H1 (cell line): ENCODE data around the gene SOX30. TPM values are rescaled to one million over a fixed set of nuclear protein-coding genes. Genes with fewer than 3 reads are reported as not detected.

Experiments used
- CTCF ChIA-PET: fragments of 300-600 bp; sonication (Branson Sonifier 250); formaldehyde crosslinking; loops from one replicate; lab custom pipeline; 2021; ENCODE audit not compliant: partially characterized antibody; lab: Charles Lee
- POLR2A ChIA-PET: fragments of 300-600 bp; sonication (Branson Sonifier 250); formaldehyde crosslinking; loops from one replicate; lab custom pipeline; 2021; ENCODE audit warnings: inconsistent platforms; ENCODE audit not compliant: partially characterized antibody; lab: Charles Lee
- DNase-seq, 2 experiments: peaks; one replicate each; pipeline versions ENCODE4 v3.0.0 to v3.0.0-alpha.2; 2010 to 2022; ENCODE audit warnings: low spot score in 2 of 2, low read depth in 1 of 2, mixed read lengths in 1 of 2
- FAIRE-seq: peaks from 2 replicates; lab custom pipeline; 2011; peaks lifted over from hg19 to GRCh38; lab: Jason Lieb, UNC
- H2AFZ ChIP-seq: 2 replicates; pipeline ENCODE4 v1.8.1; 2012; ENCODE audit warnings: low read length, inconsistent platforms
- H2AK5ac ChIP-seq: 2 replicates; pipeline ENCODE4 v1.6.1; 2013; ENCODE audit warnings: low read depth, low read length
- H2BK120ac ChIP-seq: replicated peaks from 2 replicates; pipeline ENCODE3; 2013; ENCODE audit warnings: low read depth, low read length, inconsistent platforms
- H2BK12ac ChIP-seq: 2 replicates; pipeline ENCODE4 v1.6.1; 2013; ENCODE audit warnings: low read depth, low read length
- H2BK15ac ChIP-seq: 2 replicates; pipeline ENCODE4 v1.6.1; 2013; ENCODE audit warnings: low read length
- H2BK20ac ChIP-seq: 2 replicates; pipeline ENCODE4 v1.6.1; 2013; ENCODE audit warnings: low read length
- H2BK5ac ChIP-seq: 2 replicates; pipeline ENCODE4 v1.6.1; 2013; ENCODE audit warnings: low read depth, low read length
- H3K14ac ChIP-seq: 2 replicates; pipeline ENCODE4 v1.6.1; 2013; ENCODE audit warnings: inconsistent platforms; ENCODE audit not compliant: insufficient read length
- H3K18ac ChIP-seq: 2 replicates; pipeline ENCODE4 v1.6.1; 2013; ENCODE audit warnings: low read length; ENCODE audit errors: extremely low read depth
- H3K23ac ChIP-seq: 2 replicates; pipeline ENCODE4 v1.6.1; 2013; ENCODE audit warnings: inconsistent platforms; ENCODE audit not compliant: insufficient read length
- H3K23me2 ChIP-seq: 2 replicates; pipeline ENCODE4 v1.6.1; 2013; ENCODE audit warnings: low read depth, low read length
- H3K27ac ChIP-seq: 2 replicates; pipeline ENCODE4 v1.6.1; 2011; ENCODE audit warnings: low read depth, low read length, inconsistent platforms
- H3K27me3 ChIP-seq, 4 experiments: replicated peaks in 1 of 4; 1 replicate in 1 of 4; 2 replicates in 3 of 4; pipeline versions ENCODE4 v1.6.1 to v1.8.1; 2011 to 2013; ENCODE audit warnings: low read length in 3 of 4, mild to moderate bottlenecking in 3 of 4, inconsistent platforms in 2 of 4, mixed read lengths in 2 of 4, moderate library complexity in 1 of 4; ENCODE audit not compliant: control insufficient read depth in 3 of 4, insufficient read depth in 3 of 4; ENCODE audit errors: extremely low read depth in 1 of 4
- H3K36me3 ChIP-seq, 4 experiments: 2 replicates each; pipeline versions ENCODE4 v1.6.1 to v1.8.1; 2011 to 2013; ENCODE audit warnings: mild to moderate bottlenecking in 4 of 4, low read length in 3 of 4, moderate library complexity in 2 of 4, control low read depth in 1 of 4, inconsistent platforms in 1 of 4; ENCODE audit not compliant: insufficient read depth in 4 of 4, control insufficient read depth in 2 of 4
- H3K4ac ChIP-seq: replicated peaks from 2 replicates; pipeline ENCODE3; 2013; ENCODE audit warnings: low read length, low read depth, mixed read lengths, inconsistent platforms; ENCODE audit not compliant: insufficient read length
- H3K4me1 ChIP-seq, 4 experiments: replicated peaks in 1 of 4; 1 replicate in 1 of 4; 2 replicates in 3 of 4; pipeline versions ENCODE4 v1.6.1 to v1.8.1; 2011 to 2013; ENCODE audit warnings: low read length in 3 of 4, inconsistent platforms in 2 of 4, mixed read lengths in 1 of 4; ENCODE audit not compliant: insufficient read depth in 4 of 4, control insufficient read depth in 3 of 4
- H3K4me2 ChIP-seq, 2 experiments: 2 replicates each; pipeline versions ENCODE4 v1.6.1 to v1.8.1; 2011 to 2013; ENCODE audit warnings: low read depth in 2 of 2, low read length in 2 of 2, control low read depth in 1 of 2, inconsistent platforms in 1 of 2, mild to moderate bottlenecking in 1 of 2; ENCODE audit not compliant: insufficient read depth in 1 of 2
- H3K4me3 ChIP-seq, 4 experiments: fragments of 200-600, 300-600 bp in 1 of 4; sonication (generic), shearing (Covaris generic), sonication (Bioruptor Twin) in 1 of 4; 2 replicates each; pipeline versions ENCODE4 v1.5.1 to v1.8.1; 2011 to 2016; ENCODE audit warnings: low read length in 4 of 4, low read depth in 3 of 4, control low read depth in 2 of 4, inconsistent platforms in 2 of 4, mild to moderate bottlenecking in 2 of 4, mixed read lengths in 1 of 4, moderate library complexity in 1 of 4; ENCODE audit not compliant: insufficient read depth in 2 of 4; ENCODE audit errors: extremely low read depth in 1 of 4
- H3K56ac ChIP-seq: replicated peaks from 2 replicates; pipeline ENCODE3; 2013; ENCODE audit warnings: low read depth, mild to moderate bottlenecking, mixed read lengths, low read length, inconsistent platforms; ENCODE audit not compliant: insufficient read length
- H3K79me1 ChIP-seq: 2 replicates; pipeline ENCODE4 v1.6.1; 2013; ENCODE audit warnings: low read depth, low read length, control low read depth
- H3K79me2 ChIP-seq, 2 experiments: 2 replicates each; pipeline versions ENCODE4 v1.6.1 to v1.8.1; 2012 to 2013; ENCODE audit warnings: low read length in 2 of 2, mild to moderate bottlenecking in 2 of 2, inconsistent platforms in 1 of 2; ENCODE audit not compliant: insufficient read depth in 2 of 2, control insufficient read depth in 1 of 2
- H3K9ac ChIP-seq, 4 experiments: replicated peaks in 1 of 4; 1 replicate in 1 of 4; 2 replicates in 3 of 4; pipeline versions ENCODE4 v1.6.1 to v1.8.1; 2011 to 2013; ENCODE audit warnings: low read depth in 3 of 4, low read length in 3 of 4, control low read depth in 2 of 4, mild to moderate bottlenecking in 2 of 4, moderate library complexity in 2 of 4, inconsistent platforms in 1 of 4; ENCODE audit errors: extremely low read depth in 1 of 4
- H3K9me3 ChIP-seq, 2 experiments: 2 replicates each; pipeline versions ENCODE4 v1.6.1 to v1.8.1; 2012 to 2013; ENCODE audit warnings: mild to moderate bottlenecking in 2 of 2, moderate library complexity in 2 of 2, control low read depth in 1 of 2, inconsistent platforms in 1 of 2, low read depth in 1 of 2, low read length in 1 of 2, mixed read lengths in 1 of 2; ENCODE audit not compliant: insufficient read depth in 2 of 2
- H4K20me1 ChIP-seq, 2 experiments: replicated peaks in 1 of 2; 2 replicates each; pipeline versions ENCODE3 to v1.8.1; 2011 to 2013; ENCODE audit warnings: inconsistent platforms in 2 of 2, low read length in 2 of 2, mild to moderate bottlenecking in 1 of 2; ENCODE audit not compliant: insufficient read depth in 2 of 2, control insufficient read depth in 1 of 2
- H4K5ac ChIP-seq: 2 replicates; pipeline ENCODE4 v1.6.1; 2013; ENCODE audit warnings: low read length, low read depth, mixed read lengths, inconsistent platforms; ENCODE audit not compliant: insufficient read length
- H4K8ac ChIP-seq: 2 replicates; pipeline ENCODE4 v1.8.0; 2013; ENCODE audit warnings: mild to moderate bottlenecking, moderate library complexity, low read length, inconsistent platforms; ENCODE audit not compliant: insufficient read depth; ENCODE audit errors: extremely low read depth
- H4K91ac ChIP-seq: replicated peaks from 2 replicates; pipeline ENCODE3; 2013; ENCODE audit warnings: low read length, mixed read lengths, inconsistent platforms; ENCODE audit not compliant: insufficient read length
- CBX8 ChIP-seq: fragments of 300-800, 300-1000 bp; sonication (generic); IDR thresholded peaks from 2 replicates; pipeline ENCODE4 v1.7.1; 2016; ENCODE audit warnings: low read depth, low read length, borderline replicate concordance
- GABPA ChIP-seq: IDR thresholded peaks from 2 replicates; pipeline ENCODE4 v1.6.1; 2011; ENCODE audit warnings: mild to moderate bottlenecking, low read length, moderate library complexity, borderline replicate concordance; ENCODE audit not compliant: insufficient read depth
- TAF1 ChIP-seq: IDR thresholded peaks from 2 replicates; pipeline ENCODE4 v1.6.1; 2011; ENCODE audit warnings: mild to moderate bottlenecking, low read depth, low read length
- WGBS, 2 experiments: shearing (Covaris generic) in 1 of 2; methylation state at CpG; one replicate each; pipeline versions ENCODE4 v1.1.6 to v1.1.7; 2013 to 2015; ENCODE audit warnings: low lambda C conversion rate in 2 of 2, mixed read lengths in 2 of 2, inconsistent platforms in 1 of 2, low coverage in 1 of 2, missing lambda C conversion rate in 1 of 2; ENCODE audit not compliant: insufficient replicate concordance in 2 of 2, insufficient coverage in 1 of 2, insufficient read length in 1 of 2; ENCODE audit errors: extremely low coverage in 1 of 2, missing lambda C conversion rate in 1 of 2; 5-methylcytosine and 5-hydroxymethylcytosine counted together
- polyA plus RNA-seq, 7 experiments: library from polyadenylated mRNA; depleted of rRNA in 3 of 7; stranded (reverse) in 5 of 7; unstranded in 2 of 7; fragments of >200 nt in 5 of 7; fragments of 200-250 nt in 2 of 7; gene quantifications; 1 replicate in 5 of 7; 2 replicates in 1 of 7; 4 replicates in 1 of 7; pipeline versions ENCODE4 v1.2.1 to v1.2.3, GENCODE V29; 2011 to 2013; ENCODE audit warnings: missing spikeins in 2 of 7, mixed read lengths in 2 of 7
- small RNA-seq: library from polyadenylated mRNA; stranded (forward); fragments of <200 nt; extraction: miRNeasy Mini kit (QIAGEN cat#:217004); gene quantifications from one replicate; pipeline ENCODE3, GENCODE V24; 2013; ENCODE audit not compliant: insufficient read depth
- total RNA-seq: library from RNA; stranded (reverse); fragmentation: NEBNext Ultra II Directional; extraction: Animal tissue kit (Norgen Biotek cat#: 25700); gene quantifications from 2 replicates; pipeline ENCODE4 v1.2.1, GENCODE V29; 2021

The SOX30 gene
- total and polyA plus RNA-seq, 2 of the 8 experiments (the other 6 are each of a cell fraction or from before 2014, with no cell fraction given) = 0.35 TPM; not detected in 1

DNA sequence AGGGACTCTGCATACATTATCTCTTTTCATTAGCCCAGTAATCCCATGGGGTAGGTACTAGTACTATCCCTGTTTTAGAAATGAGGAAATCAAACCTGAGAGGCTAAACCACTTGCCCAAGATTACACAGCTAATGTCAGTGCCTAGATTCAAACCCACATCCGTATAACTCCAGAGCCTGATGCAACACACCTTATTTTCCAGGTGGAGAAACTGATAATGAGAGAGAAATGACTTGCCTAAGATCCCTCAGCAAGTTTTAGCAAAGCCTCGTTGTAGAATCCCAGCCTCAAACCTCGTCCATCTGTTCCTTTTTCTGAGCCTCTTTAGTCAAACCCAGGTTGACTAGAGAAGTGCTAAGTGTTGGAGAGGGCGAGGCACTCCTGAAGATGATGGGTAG, 75.6 kb downstream of the SOX30 start:
- CTCF ChIA-PET = interaction anchor here (0.6 kb wide), 1 partner anchor 185 kb away, joined by 3 read pairs; no protein-coding TSS in a partner anchor
- H3K9ac ChIP-seq = no peak overlapping the region
- POLR2A ChIA-PET = no interaction called here

More for the DNA sequence above, 75.6 kb downstream of the SOX30 start:
- Histone ChIP-seq H3K27me3 (peaks cover 0 to 12% (median 7%) of the 10 kb centered on the region in 4 experiments; a peak in 5 of 7 replicates), H2BK12ac (no peak overlapping the region), H3K23me2 (peaks cover 6% of the 10 kb centered on the region; the same call in 1 of the 2 replicates), H4K5ac (no peak overlapping the region), H3K79me1 (no peaks in the 10 kb centered on the region), H2AK5ac (no peak overlapping the region), H2BK20ac (peak overlapping the region; percentile 36; the same call in 1 of the 2 replicates), H4K8ac (no peak overlapping the region), H3K56ac (no peak overlapping the region), H3K4me3 (peak overlapping the region in 1 of 4 experiments; percentile 76; a peak in 1 of 8 replicates), H2AFZ (no peak overlapping the region), H3K4me1 (peaks cover 2 to 4% (median 3%) of the 10 kb centered on the region in 4 experiments; a peak in 4 of 7 replicates), H3K4me2 (peak overlapping the region; percentile 70 to 72; a peak in 1 of 4 replicates), H2BK15ac (no peak overlapping the region), H3K9me3 (no peaks in the 10 kb centered on the region), H3K4ac (no peak overlapping the region), H3K36me3 (no peaks in the 10 kb centered on the region), H4K20me1 (no peaks in the 10 kb centered on the region), H2BK5ac (no peak overlapping the region), H3K18ac (no peak overlapping the region), H3K23ac (no peak overlapping the region), H3K14ac (no peak overlapping the region), H3K79me2 (no peaks in the 10 kb centered on the region; a peak in 1 of 4 replicates), H4K91ac (no peak overlapping the region), H2BK120ac (no peak overlapping the region), H3K27ac (no peak overlapping the region)
- WGBS, 2 experiments = 89% methylated on average over 4 of the region's 4 CpGs; no CpG with 5 or more reads in 1 of the 2 experiments
- DNase-seq (no peak), FAIRE-seq (no peak)
- TF ChIP-seq TAF1 (no peak), GABPA (no peak), CBX8 (no peak)

Small RNAs within 50 kb of the gene (small RNA-seq; reads per million reads assigned to genes)
- gene RNU6-390P = not detected

Other genes starting within 250 kb of the SOX30 start
- 0.20 and 0.25 TPM in 2 replicates for gene NIPAL4, start 192.2 kb downstream of the SOX30 start, total RNA-seq
- 0.06 and 0.09 TPM in 2 replicates for gene NIPAL4, start 192.2 kb downstream of the SOX30 start, polyA plus RNA-seq (2011; rRNA removed)
- 21.4 and 22.7 TPM in 2 replicates for gene ADAM19, start 76.7 kb downstream of the SOX30 start, total RNA-seq
- gene ADAM19, start 76.7 kb downstream of the SOX30 start, polyA plus RNA-seq (2011; rRNA removed) = 6.5 and 7.3 TPM in 2 replicates
- not detected in 2 replicates for gene C5orf52, start 19.1 kb upstream of the SOX30 start, total RNA-seq
- gene C5orf52, start 19.1 kb upstream of the SOX30 start, polyA plus RNA-seq (2011; rRNA removed) = not detected in 2 replicates
- gene THG1L, start 79.0 kb upstream of the SOX30 start, total RNA-seq = 12.4 and 13.0 TPM in 2 replicates
- gene THG1L, start 79.0 kb upstream of the SOX30 start, polyA plus RNA-seq (2011; rRNA removed) = 7.1 and 8.1 TPM in 2 replicates
- 3.4 and 3.9 TPM in 2 replicates for gene LSM11, start 91.3 kb upstream of the SOX30 start, total RNA-seq
- 1.3 and 1.8 TPM in 2 replicates for gene LSM11, start 91.3 kb upstream of the SOX30 start, polyA plus RNA-seq (2011; rRNA removed)
- 84.7 and 85.9 TPM in 2 replicates for gene CLINT1, start 206.7 kb upstream of the SOX30 start, total RNA-seq
- 121 and 140 TPM in 2 replicates for gene CLINT1, start 206.7 kb upstream of the SOX30 start, polyA plus RNA-seq (2011; rRNA removed)